DOHH2 (cell line): ENCODE results near the gene RAB15.

ENCODE experiments used
- H3F3A ChIP-seq: fragments of 200-600 bp; sonication (generic), shearing (Covaris generic); 2 replicates; pipeline ENCODE4 v1.6.0; 2016; ENCODE audit warnings: antibody characterized with exemption, mild to moderate bottlenecking; ENCODE audit not compliant: control insufficient read depth, insufficient read depth
- H3K27ac ChIP-seq: fragments of 200-600 bp; sonication (generic); 2 replicates; pipeline ENCODE4 v1.5.1; 2014; ENCODE audit warnings: low read depth, mild to moderate bottlenecking, low read length, moderate library complexity
- H3K27me3 ChIP-seq: fragments of 200-600 bp; sonication (generic); 2 replicates; pipeline ENCODE4 v1.6.1; 2014; ENCODE audit warnings: mild to moderate bottlenecking, low read length, mixed read lengths; ENCODE audit not compliant: control insufficient read depth
- H3K36me3 ChIP-seq: fragments of 200-600 bp; sonication (generic); 2 replicates; pipeline ENCODE4 v1.6.1; 2014; ENCODE audit warnings: mild to moderate bottlenecking, low read length, moderate library complexity, mixed read lengths; ENCODE audit not compliant: control insufficient read depth
- H3K4me1 ChIP-seq: fragments of 200-600 bp; sonication (generic); 2 replicates; pipeline ENCODE4 v1.6.1; 2014; ENCODE audit warnings: mild to moderate bottlenecking, low read length, mixed read lengths; ENCODE audit not compliant: control insufficient read depth
- H3K4me2 ChIP-seq: fragments of 200-600 bp; sonication (generic); 2 replicates; pipeline ENCODE4 v1.6.0; 2014; ENCODE audit warnings: mild to moderate bottlenecking, low read length, moderate library complexity
- H3K4me3 ChIP-seq: fragments of 200-600 bp; sonication (generic); 2 replicates; pipeline ENCODE4 v1.5.1; 2014; ENCODE audit warnings: mild to moderate bottlenecking, low read length, mixed read lengths
- H3K79me2 ChIP-seq: fragments of 200-600 bp; sonication (generic); 2 replicates; pipeline ENCODE4 v1.6.1; 2014; ENCODE audit warnings: mild to moderate bottlenecking, low read length, mixed read lengths; ENCODE audit not compliant: control insufficient read depth
- H3K9me2 ChIP-seq: fragments of 200-600 bp; sonication (generic); replicated peaks from 2 replicates; pipeline ENCODE4 v1.6.1; 2014; ENCODE audit warnings: mild to moderate bottlenecking, low read length, mixed read lengths; ENCODE audit not compliant: control insufficient read depth
- H3K9me3 ChIP-seq: fragments of 200-600 bp; sonication (generic); 2 replicates; pipeline ENCODE4 v1.6.1; 2014; ENCODE audit warnings: antibody characterized with exemption, low read length, mixed read lengths; ENCODE audit not compliant: control insufficient read depth, insufficient read depth
- H4K20me1 ChIP-seq: fragments of 200-600 bp; sonication (generic); 2 replicates; pipeline ENCODE4 v1.6.0; 2014; ENCODE audit warnings: low read depth, mild to moderate bottlenecking, antibody characterized with exemption, low read length, moderate library complexity; ENCODE audit not compliant: control insufficient read depth, insufficient read depth
- CTCF ChIP-seq: fragments of 200-600 bp; sonication (generic); IDR thresholded peaks from one replicate; pipeline ENCODE4 v1.5.1; 2014; ENCODE audit warnings: antibody characterized with exemption, mild to moderate bottlenecking, low read depth, low read length; ENCODE audit not compliant: poor library complexity, severe bottlenecking
- EZH2phosphoT487 ChIP-seq: fragments of 200-600 bp; sonication (generic); IDR thresholded peaks from 2 replicates; pipeline ENCODE4 v1.6.1; 2017; ENCODE audit warnings: borderline replicate concordance, mild to moderate bottlenecking, antibody characterized with exemption, low read length, moderate library complexity, mixed read lengths

The RAB15 gene

GRCh38 chr14:64992328-64992885 lies 20.3 kb upstream of the RAB15 start:
- no peaks in the 10 kb centered on the region for H3K9me2 ChIP-seq
- peaks cover 6% of the 10 kb centered on the region for H3K36me3 ChIP-seq
- no peak overlapping the region for H3K27ac ChIP-seq
- H3K4me1 ChIP-seq, result peaks cover 39% of the 10 kb centered on the region
- H3F3A ChIP-seq, result no peaks in the 10 kb centered on the region
- no peak overlapping the region for H3K4me3 ChIP-seq
- H3K79me2 ChIP-seq, result peaks cover 45% of the 10 kb centered on the region
- H4K20me1 ChIP-seq, result no peaks in the 10 kb centered on the region
- no peak for TF ChIP-seq CTCF
- no peak for TF ChIP-seq EZH2phosphoT487
- H3K27me3 ChIP-seq, result no peaks in the 10 kb centered on the region
- no peaks in the 10 kb centered on the region for H3K9me3 ChIP-seq
- no peak overlapping the region for H3K4me2 ChIP-seq

GRCh38 chr14:64990939-64991338 lies 18.8 kb upstream of the RAB15 start:
- no peaks in the 10 kb centered on the region for H3K9me3 ChIP-seq
- H3K4me3 ChIP-seq, result no peak overlapping the region
- H3K4me2 ChIP-seq, result no peak overlapping the region
- peaks cover 46% of the 10 kb centered on the region for H3K79me2 ChIP-seq
- H3K27me3 ChIP-seq, result peaks cover 5% of the 10 kb centered on the region
- H3K36me3 ChIP-seq, result peaks cover 6% of the 10 kb centered on the region
- H4K20me1 ChIP-seq, result no peaks in the 10 kb centered on the region
- H3K9me2 ChIP-seq, result no peaks in the 10 kb centered on the region
- H3K4me1 ChIP-seq, result peaks cover 45% of the 10 kb centered on the region
- H3K27ac ChIP-seq, result no peak overlapping the region
- 0 out of 2 replicates have a peak, but pooled peaks cover 4% of the 10 kb centered on the region for H3F3A ChIP-seq
- no peak for TF ChIP-seq EZH2phosphoT487
- no peak for TF ChIP-seq CTCF

- H3K27ac ChIP-seq, result no peak overlapping the region
Observed at GRCh38 chr14:64990296-64990695, 18.2 kb upstream of the RAB15 start.

More at GRCh38 chr14:64990296-64990695, 18.2 kb upstream of the RAB15 start:
- Histone ChIP-seq H3K79me2 (peaks cover 46% of the 10 kb centered on the region), H3K4me1 (peaks cover 46% of the 10 kb centered on the region), H3K27me3 (peaks cover 9% of the 10 kb centered on the region), H3K4me2 (no peak overlapping the region), H3K9me2 (no peaks in the 10 kb centered on the region), H3K4me3 (no peak overlapping the region), H4K20me1 (no peaks in the 10 kb centered on the region), H3K9me3 (no peaks in the 10 kb centered on the region), H3K36me3 (peaks cover 6% of the 10 kb centered on the region), H3F3A (0 out of 2 replicates have a peak, but pooled peaks cover 4% of the 10 kb centered on the region)
- TF ChIP-seq CTCF (no peak), EZH2phosphoT487 (no peak)
